ENCODE measurements around the gene HMBS. TPM values are rescaled to one million over a fixed set of nuclear protein-coding genes. Genes with fewer than 3 reads are reported as not detected.
A peak's percentile ranks its signal among the peaks of the same experiment; 100 is the strongest.
"Not testable (repeated sequence)": the region's sequence is repeated elsewhere in the genome, so short reads cannot be mapped to it uniquely, and the experiment has no call there.

HMBS gene
- total RNA-seq, 4 donors from 2014 or later: 5.2 to 18.4 (median 13.3) TPM

- no peak for TF ChIP-seq POLR2A (IDR thresholded peaks at IDR 0.05)
- TF ChIP-seq EP300 (IDR thresholded peaks at IDR 0.05): no peak
- no peak for TF ChIP-seq POLR2AphosphoS5 (IDR thresholded peaks at IDR 0.05)
- TF ChIP-seq CTCF (IDR thresholded peaks at IDR 0.05): no peak
- Histone ChIP-seq H3K4me3 (no peak overlapping the region), H3K27me3 (no peaks in the 10 kb centered on the region), H3K4me1 (peaks cover 13% of the 10 kb centered on the region), H3K9me3 (no peaks in the 10 kb centered on the region), H3K36me3 (peaks cover 75% of the 10 kb centered on the region), H3K27ac (no peak overlapping the region)
- WGBS: 92% methylated on average over 23 of the region's 23 CpGs
- DNase-seq (ENCODE audit: low spot score in 2 of 2): no peak
Observed at GRCh38 chr11:119052163-119052814, 32.4 kb upstream of the HMBS start.

- Histone ChIP-seq H3K4me1 (peaks cover 21% of the 10 kb centered on the region), H3K9me3 (no peaks in the 10 kb centered on the region), H3K4me3 (no peak overlapping the region), H3K36me3 (peaks cover 54% of the 10 kb centered on the region), H3K27ac (no peak overlapping the region), H3K27me3 (no peaks in the 10 kb centered on the region)
- DNase-seq (ENCODE audit: low spot score in 2 of 2): no peak
- 100% methylated on average over 3 of the region's 10 CpGs for WGBS
- no peak for TF ChIP-seq POLR2AphosphoS5 (IDR thresholded peaks at IDR 0.05)
- no peak for TF ChIP-seq POLR2A (IDR thresholded peaks at IDR 0.05)
- TF ChIP-seq CTCF (IDR thresholded peaks at IDR 0.05): no peak
- TF ChIP-seq EP300 (IDR thresholded peaks at IDR 0.05): no peak
Observed at GRCh38 chr11:119054418-119054817, 30.3 kb upstream of the HMBS start.

DNA sequence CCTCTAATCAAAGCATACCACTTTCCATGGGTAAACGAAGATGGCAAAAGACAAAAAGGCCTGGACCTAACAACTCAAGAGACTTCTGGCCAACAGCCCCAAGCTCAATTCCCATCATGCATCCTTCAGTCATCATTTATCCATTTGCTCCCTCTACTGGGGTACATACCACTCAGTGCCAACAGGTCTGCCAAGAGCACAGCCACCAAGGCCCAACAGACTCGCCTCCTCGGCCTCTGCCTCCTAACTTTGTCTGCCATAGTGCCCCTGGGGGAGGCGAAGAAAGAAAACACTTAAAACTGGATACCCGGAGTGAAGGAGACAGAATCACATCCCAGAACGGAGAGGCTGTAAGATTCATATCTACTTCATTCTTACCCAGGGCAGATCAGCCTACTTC lies 28.8 kb upstream of the HMBS start:
- DNase-seq (ENCODE audit: low spot score in 2 of 2): no peak
- Histone ChIP-seq H3K27ac (no peak overlapping the region), H3K27me3 (no peaks in the 10 kb centered on the region), H3K9me3 (no peaks in the 10 kb centered on the region), H3K4me3 (peak overlapping the region; percentile 88), H3K36me3 (peaks cover 42% of the 10 kb centered on the region), H3K4me1 (peaks cover 21% of the 10 kb centered on the region)
- WGBS: 40% methylated on average over 6 of the region's 6 CpGs
- TF ChIP-seq POLR2A (IDR thresholded peaks at IDR 0.05): no peak
- TF ChIP-seq POLR2AphosphoS5 (IDR thresholded peaks at IDR 0.05): no peak
- TF ChIP-seq CTCF (IDR thresholded peaks at IDR 0.05): no peak
- no peak for TF ChIP-seq EP300 (IDR thresholded peaks at IDR 0.05)

- no peaks in the 10 kb centered on the region for H3K27me3 ChIP-seq
- H3K4me1 ChIP-seq: peaks cover 21% of the 10 kb centered on the region
- WGBS: 2% methylated on average over 10 of the region's 48 CpGs
- H3K36me3 ChIP-seq: peaks cover 36% of the 10 kb centered on the region
- peak overlapping the region; percentile 88 for H3K4me3 ChIP-seq
- peak in 1 of 2 donors; percentile 75 for DNase-seq (ENCODE audit: low spot score in 2 of 2)
- H3K9me3 ChIP-seq: no peaks in the 10 kb centered on the region
- no peak for TF ChIP-seq EP300 (IDR thresholded peaks at IDR 0.05)
- no peak for TF ChIP-seq CTCF (IDR thresholded peaks at IDR 0.05)
- no peak for TF ChIP-seq POLR2A (IDR thresholded peaks at IDR 0.05)
- TF ChIP-seq POLR2AphosphoS5 (IDR thresholded peaks at IDR 0.05): no peak
- peak overlapping the region; percentile 83 for H3K27ac ChIP-seq
Observed at GRCh38 chr11:119056421-119056999, 28.2 kb upstream of the HMBS start.

DNA sequence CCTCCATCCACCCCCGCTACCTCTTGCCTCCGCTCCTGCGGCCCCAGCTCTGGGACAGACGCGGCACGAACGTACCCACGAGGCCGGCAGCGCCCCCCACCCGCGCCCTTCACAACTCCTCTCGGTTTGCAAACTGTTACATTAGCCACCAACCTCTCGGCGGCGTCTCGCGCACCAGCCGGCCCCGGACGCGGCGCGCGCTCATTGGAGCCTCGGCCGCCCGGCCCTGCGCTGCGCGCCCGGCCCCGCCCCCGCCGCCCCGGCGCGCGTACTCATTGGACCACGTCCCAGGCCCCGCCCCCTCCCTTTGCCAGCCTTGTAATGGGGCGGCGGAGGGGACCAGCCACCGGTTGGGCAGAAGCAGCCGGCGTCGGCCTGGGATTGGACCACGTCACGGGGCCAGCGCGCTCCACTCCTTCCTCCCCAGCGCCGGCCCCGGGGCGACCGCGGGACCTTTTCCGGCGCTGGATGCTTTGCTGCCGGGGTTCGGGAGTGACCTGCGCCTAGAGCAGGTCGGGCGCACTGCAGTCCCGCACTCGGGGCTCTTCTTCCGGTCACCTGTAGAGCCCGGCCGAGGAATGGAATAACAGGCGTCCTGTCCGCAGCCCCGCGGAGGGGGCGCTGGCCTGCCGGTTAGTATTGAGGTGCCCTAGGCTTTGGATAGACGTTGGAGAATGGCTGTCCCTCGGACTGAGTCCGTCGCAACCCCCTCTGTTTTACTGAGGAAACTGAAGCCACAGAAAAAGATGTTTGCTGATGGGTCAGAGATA lies 27.5 kb upstream of the HMBS start, which contains the start of gene HYOU1:
Gene HYOU1 (minus strand): TSS at position 206 of the 770 bp plus-strand sequence. CDS start 1,045 bp downstream, outside the sequence.
- H3K4me3 ChIP-seq: peak within 1 kb of the TSS; percentile 88
- H3K27ac ChIP-seq: peak within 1 kb of the TSS; percentile 83
- no peaks in the 10 kb centered on the region for H3K27me3 ChIP-seq
- peak; percentile 98 to 99 for DNase-seq (ENCODE audit: low spot score in 2 of 2)
- H3K36me3 ChIP-seq: peaks cover 29% of the 10 kb centered on the region
- 0% methylated on average over 11 of the region's 79 CpGs for WGBS
- H3K9me3 ChIP-seq: no peaks in the 10 kb centered on the region
- peaks cover 21% of the 10 kb centered on the region for H3K4me1 ChIP-seq
- TF ChIP-seq POLR2A (IDR thresholded peaks at IDR 0.05) (peak; percentile 34 to 73), CTCF (IDR thresholded peaks at IDR 0.05) (peak in 1 of 2 donors; percentile 1), POLR2AphosphoS5 (IDR thresholded peaks at IDR 0.05) (peak in 2 of 3 donors; percentile 10 to 62), EP300 (IDR thresholded peaks at IDR 0.05) (no peak)

- not testable (repeated sequence) for DNase-seq (ENCODE audit: low spot score in 2 of 2); H3K4me3 ChIP-seq; H3K9me3 ChIP-seq; H3K36me3 ChIP-seq; H3K27me3 ChIP-seq; H3K27ac ChIP-seq
- 91% methylated on average over 4 of the region's 35 CpGs for WGBS
- peaks cover 21% of the 10 kb centered on the region for H3K4me1 ChIP-seq
Observed at GRCh38 chr11:119059128-119059527, 25.6 kb upstream of the HMBS start.
